Stimulated activated CD8-positive, alpha-beta memory T cell treated with anti-CD3 and anti-CD28 coated beads, Interleukin-2, amount 100 ng/mL, for 1 hour (primary cell): Measurements from ENCODE around the gene SRD5A1.
A peak's percentile ranks its signal among the peaks of the same experiment; 100 is the strongest.

ENCODE experiments used
- DNase-seq, 2 donors: peaks; one replicate each; pipeline ENCODE4 v3.0.0-alpha.2; 2020; ENCODE audit warnings: low read depth in 2 of 2

Gene SRD5A1, protein sequence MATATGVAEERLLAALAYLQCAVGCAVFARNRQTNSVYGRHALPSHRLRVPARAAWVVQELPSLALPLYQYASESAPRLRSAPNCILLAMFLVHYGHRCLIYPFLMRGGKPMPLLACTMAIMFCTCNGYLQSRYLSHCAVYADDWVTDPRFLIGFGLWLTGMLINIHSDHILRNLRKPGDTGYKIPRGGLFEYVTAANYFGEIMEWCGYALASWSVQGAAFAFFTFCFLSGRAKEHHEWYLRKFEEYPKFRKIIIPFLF

DNA sequence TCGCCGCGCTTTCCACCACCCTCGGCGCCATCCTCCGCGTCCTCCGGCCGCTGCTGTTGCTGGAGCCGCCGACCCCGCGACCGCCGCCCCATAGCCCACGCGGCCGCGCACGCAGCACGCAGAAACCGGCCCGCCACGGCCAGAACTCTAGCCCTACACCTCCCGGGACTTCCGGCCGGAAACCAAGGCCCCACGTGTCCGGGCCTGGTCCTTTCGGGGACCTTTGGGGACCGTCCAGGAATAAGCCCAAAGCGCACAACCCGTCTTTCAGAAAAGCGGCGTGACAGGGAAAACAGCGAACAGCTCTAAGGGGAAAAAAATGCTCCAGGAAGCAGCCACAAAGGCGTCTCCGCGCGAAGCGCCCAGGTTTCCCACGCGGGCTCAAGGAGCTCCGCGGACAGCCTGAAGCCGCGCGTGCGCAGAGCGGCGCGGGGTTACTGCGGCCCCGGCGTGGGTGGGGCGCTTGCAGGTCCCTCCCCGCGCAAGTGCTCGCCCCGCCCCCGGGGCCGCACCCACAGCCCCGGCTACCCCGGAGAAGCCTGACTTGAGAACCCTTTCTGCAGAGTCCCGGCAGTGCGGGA is at the start of gene SRD5A1, which contains the start of gene NSUN2:
SRD5A1 (plus strand) TSS at position 553 of the 581 bp plus-strand sequence. CDS start 137 bp downstream, outside the sequence.
NSUN2 (minus strand) TSS at position 157 of the 581 bp plus-strand sequence; CDS start at position 92, 65 bp downstream.
- DNase-seq = peak; percentile 86 to 87

DNA sequence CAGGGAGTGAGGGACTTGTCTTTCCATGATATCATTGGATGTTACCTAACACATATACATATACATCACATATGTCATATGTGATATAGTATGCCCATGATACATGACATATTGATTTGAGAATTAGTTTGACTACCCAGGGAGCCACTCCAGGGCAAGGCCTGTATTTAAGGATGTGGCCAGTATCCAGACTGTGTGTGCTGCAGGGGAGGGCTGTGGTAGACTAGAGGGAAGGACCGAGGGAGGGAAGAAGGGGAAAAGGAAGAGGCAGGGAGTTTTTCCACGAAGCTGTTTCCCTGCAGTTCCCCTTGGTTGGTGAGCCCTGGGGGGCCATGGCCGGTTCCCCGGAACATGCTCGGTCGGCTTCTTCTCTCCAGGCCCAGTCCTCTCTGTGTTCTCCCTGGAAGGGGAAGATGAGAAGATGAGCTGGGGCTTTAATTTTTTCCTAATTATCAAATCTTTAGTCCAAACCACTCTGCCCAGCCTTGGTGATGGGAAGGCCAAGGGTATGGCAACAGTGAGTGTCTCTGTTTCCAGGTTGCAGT is 49.1 kb upstream of the SRD5A1 start:
- no peak for DNase-seq

DNA sequence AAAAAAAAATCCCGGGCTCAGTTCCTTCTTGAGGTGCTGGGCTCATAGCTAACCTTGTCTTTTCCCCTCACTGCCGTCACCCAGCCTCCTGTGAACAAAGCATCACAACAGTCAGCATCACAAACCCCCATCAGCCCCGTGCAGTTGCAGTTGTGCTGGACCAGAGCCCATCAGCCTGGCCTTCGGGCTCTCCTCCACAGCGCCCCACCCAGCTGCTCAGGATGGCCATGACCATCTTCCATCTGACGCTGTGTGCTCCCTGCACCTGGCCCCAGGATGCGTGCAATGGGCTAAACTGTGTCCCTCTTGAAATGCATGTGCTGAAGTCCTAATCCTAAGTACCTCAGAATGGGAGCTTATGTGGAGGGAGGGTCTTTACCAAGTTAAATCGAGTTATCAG is 48.5 kb upstream of the SRD5A1 start:
- no peak for DNase-seq

DNA sequence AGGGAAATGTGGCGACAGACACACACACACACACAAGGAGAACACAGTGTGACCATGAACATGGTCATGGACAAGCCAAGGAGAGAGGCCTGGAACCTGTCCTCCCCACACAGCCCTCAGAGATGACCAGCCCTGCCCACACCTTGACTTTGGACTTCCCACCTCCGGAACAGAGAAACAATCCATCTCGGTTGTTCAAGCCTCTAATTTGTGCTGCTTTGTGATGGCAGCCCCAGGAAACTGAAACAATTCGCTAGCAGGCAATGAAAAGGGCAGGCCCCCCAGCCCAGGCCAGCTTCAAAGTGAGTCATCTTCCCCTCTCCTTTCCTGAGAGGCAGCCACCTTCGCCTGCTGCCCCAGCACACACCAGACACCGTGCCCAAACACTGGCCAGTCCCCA is 48.1 kb upstream of the SRD5A1 start:
- DNase-seq = no peak

DNA sequence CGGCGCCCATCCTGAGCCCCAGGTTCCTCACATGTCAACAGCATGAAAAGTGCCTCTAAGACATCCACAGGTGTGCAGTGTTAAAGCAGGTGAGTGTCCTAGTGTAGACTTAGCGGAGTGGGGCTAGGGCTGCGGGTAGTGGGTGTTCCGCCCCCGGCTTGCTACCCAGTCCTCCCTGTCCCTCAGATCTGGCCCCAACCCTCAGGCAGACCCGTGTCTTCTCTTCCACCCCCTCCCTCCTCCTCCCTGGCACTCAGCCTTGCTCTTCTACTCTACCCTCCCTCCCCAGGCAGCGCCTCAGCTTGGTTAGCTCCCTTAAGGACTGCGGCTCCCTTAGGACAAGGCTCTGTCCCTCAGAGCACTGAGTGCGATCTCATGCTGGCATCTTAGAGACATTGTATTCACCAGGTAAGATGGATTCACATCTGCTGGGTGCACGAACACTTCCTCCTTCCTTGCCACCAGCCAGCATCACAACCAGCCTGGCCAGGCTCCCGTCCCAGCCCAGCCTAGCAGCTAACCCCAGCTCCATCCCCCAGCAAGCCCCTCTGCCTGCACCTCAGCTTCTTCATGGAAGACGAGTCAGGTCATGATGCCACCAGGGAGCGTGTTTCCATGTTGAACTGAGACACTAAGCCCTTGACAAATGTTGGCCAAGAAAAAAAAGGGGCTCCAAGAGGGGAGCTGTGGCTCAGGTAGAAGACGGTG is 47.1 kb upstream of the SRD5A1 start:
- no peak for DNase-seq

DNA sequence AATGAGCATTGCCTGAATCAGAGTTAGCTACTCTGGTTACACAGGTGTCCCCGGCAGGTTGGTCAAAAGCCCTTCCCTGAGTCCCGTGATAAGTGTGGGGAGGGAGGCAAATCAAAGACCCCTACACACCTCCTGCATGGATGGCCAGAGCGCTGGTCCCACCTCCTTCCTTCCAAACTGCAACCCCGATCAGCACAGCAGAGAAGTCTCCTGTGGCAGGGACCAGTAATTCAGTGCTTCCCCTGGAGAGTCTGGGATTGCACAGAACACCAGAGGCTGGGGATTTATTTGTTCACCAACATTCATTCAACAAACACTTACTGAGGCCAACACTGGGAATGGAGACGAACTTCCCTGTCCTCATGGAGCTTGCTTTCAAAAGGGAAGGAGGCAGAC is 46.6 kb upstream of the SRD5A1 start:
- DNase-seq = no peak

DNA sequence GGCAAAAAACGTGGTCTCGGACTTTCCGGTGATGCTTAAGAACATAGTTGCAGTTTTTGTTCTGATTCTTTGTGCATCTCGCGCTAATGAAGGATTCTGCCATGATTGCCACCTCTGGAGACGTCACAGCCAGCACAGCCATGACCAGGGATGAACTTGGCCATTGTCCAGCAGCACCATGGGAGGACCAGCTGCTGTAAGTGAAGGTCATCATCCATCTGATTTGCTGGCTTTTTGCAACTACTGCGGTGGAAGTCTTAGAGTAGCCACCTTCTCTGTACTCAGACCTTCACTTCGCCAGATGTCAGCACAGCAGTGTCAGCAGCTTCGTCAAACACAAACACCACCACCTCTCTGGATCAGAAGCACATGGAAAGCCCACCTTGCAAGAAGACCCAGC is 46.1 kb upstream of the SRD5A1 start:
- no peak for DNase-seq

DNA sequence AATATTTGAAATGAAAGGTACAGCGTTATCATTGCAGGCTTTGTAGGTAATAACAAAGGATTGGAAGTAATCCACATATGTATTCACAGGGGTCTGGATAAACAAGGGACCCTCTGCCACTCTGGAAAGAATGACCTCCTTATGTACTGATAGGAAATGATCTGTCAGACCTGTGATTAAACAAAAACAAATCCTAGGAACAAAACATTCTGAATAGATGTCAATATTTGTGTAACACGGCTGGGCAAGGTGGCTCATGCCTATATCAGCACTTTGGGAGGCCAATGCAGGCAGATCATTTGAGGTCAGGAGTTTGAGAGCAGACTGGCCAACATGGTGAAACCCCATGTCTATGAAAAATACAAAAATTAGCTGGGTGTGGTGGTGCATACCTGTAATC is 42.7 kb upstream of the SRD5A1 start:
- no peak for DNase-seq

DNA sequence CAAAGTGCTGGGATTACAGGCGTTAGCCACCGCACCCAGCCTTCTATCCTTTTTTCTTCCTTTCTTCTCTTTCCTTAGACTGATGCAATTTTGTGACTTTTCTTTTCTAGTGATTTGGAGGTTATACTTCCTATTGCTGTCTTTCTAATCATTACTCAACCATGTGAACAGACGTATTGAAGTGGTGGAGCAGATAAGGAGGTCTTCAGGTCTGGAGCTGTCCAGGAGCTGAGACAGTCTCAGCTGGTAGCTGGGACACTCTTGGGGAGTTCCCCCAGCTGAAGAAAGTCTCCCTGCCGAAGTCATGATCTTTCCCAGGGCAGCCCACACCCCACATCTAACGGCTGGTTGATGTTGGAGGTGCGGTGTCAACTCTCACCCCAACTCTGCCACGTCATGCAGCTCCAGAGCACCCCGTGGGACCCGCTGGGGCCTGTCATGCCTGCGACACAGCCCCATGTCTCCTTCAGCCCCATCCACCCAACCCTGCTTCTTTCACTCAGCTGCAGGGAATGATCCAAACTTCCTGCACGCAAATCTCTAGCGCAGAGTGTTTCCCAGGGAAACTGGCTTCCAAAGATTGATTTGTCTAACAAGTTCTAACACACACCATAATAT is 41.5 kb upstream of the SRD5A1 start:
- DNase-seq = no peak

DNA sequence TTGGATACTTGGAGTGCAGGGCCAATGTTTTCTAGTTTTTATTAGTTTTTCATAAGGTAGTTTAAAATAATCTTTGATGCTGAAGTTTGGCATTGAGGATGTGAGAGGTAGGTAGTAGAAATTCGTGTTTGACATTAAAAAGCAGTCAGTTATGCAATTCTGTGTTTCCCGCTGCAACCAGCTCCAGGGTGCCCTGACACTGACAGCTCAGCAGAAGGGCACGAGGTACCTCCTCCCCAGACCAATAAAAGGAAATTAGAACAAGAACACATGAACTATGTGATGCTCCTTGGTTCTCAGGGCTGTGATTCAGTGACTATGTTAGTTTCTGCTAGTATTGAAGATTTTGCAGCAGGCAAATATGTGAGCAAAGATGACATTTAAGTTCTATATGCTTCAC is 40.6 kb upstream of the SRD5A1 start:
- DNase-seq = no peak

DNA sequence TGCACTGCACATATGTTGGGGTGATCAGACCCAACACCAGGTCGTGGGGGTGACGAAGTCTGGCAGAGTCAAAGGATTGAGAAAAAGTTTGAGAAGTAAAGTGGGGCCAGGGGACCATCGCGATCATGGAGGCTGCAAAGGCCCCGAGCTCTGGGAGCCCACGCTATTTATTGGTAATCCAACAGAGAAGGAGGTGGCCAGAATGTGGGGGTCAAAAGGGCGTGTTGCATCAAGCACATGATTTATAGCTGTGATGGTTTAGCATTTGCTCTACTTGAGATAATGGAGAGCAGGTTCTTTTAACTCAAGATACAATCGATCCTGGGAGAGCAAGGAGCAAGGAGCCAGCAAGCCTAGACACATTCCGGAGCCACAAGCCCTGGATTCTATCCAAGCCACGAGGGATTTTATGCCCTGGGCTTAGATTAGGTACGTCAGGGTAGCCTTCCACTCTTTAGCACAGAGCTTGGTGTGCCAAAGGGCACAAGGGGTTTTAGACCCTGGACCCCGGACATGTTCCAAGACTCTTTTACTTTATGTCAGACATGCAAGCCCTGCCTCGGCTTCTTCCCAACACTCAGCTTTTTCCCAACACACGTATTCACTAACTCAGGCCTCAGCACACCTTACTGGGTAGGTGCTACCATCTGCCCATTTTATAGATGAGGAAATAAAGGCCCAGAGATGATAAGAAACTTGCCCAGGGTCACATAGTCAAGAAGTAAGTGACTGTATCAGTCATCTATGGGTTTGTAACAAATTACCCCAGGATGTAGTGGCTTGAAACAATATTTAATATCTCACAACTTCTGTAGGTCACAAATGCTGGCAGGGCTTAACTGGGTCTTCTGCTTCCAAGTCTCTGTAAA is 39.9 kb upstream of the SRD5A1 start:
- no peak for DNase-seq

DNA sequence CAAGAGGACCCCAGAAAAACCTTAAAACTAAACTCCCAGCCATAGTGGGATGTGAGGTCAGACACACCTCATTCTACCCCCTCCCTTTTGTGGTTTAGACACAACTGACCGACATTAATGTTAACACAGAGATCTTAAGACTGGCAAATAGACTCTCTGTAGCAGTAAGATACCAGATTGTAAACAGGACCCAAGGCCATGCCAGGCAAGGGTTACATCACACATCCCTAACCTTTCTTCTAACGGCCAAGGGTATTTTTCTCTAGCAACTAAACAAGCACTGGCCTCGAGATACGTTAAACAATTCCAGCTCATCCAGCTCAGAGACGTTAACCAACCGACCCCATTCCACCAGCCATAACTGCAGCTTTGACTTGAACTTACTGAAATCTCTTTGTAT is 39.2 kb upstream of the SRD5A1 start:
- no peak for DNase-seq

DNA sequence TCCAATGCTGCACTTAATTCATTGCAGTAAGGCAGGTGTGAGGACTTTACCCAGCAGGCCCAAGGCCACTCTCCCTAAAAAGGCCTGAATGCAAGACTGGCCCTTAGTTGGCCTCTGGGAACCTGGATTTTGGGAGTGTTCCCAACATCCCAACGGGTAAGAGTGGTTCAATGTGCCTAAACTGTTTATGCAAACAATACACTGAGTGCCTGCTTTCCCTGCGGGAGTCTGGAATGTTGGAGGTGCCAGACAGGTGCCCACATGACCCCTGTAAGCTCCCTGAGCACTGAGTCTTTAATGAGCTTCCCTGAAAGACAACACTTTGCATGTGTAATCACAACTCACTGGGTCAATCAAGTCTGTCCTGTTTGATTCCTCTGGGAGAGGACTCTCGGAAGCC is 37.8 kb upstream of the SRD5A1 start:
- DNase-seq = no peak

DNA sequence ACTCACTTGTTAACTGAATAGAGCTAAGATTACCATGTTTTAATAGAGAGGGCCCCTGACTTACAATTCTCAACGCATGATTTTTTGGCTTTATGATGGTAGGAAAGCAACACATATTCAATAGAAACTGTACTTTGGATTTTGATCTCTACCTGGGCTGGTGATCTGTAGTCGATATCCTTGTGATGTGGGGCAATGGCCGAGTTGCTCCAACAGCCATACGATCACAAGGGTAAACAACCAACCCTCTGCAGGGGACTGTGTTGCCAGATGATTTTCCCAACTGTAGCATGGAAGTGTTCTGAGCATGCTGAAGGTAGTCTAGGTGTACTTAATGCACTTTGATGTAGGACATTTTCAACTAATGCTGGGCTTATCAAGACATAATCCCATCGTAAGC is 36.9 kb upstream of the SRD5A1 start:
- no peak for DNase-seq

DNA sequence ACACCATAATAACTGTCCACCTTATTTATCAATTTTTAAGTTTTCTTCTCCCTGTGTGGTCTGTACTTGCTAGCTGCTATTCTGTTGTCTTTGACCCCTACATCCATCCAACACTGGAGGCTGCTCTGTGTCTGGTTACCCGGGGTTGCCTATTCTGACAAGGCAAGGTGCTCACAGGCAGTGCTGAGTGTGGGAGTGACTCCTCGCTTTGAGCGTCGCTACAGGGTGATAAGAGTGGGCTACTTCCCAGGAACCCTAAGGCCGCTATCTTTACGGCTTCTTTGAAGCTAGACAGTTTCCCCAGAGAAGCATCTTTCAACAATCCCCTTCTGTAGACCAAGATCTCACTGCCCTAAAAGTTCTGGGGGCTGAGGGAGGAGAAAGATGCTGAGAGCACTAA is 35.7 kb upstream of the SRD5A1 start:
- no peak for DNase-seq

DNA sequence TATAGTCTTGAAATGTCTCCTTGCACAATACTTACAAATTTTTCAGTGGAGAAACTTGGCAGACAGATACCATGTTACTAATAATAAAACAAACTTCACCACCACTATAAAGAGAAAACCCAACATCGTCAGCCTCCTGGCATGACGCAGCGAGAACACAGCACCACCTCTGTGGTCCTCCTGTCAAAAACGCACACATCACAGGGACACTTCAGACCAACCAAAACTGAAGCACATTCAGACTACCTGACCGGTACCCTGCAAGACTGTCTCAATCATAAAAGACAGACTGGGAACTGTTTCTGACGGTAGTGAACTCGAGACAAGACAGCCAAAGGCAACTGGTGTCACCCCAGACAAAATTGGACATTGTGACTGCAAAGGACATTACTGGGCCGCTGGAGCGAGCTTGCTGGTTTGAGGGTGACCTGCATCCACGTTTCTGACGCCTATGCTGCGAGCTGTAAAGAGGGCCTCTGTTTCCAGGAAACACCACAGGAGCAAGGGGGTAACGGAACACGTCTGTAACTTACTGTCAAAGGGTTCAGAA is 34.8 kb upstream of the SRD5A1 start:
- DNase-seq = no peak

DNA sequence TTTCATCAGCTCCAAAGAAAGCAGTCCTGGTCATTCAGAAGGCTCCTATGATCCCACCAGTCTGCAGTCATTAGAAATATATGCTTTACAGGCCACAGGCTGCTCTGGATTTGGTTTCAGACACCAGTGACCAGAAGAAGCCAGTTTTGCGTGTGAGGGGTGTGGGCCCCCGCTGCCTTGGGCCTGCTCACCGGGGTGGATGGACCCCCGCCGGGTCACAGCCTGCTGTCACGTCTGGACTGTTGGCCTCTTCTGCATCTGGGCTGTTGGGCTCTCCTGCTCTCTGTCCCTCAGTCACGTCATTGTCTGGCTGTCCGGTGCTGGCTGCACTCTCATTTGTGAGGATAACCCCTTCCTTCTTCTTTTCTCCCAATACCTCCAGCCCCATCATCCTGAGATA is 33.5 kb upstream of the SRD5A1 start:
- DNase-seq = no peak

DNA sequence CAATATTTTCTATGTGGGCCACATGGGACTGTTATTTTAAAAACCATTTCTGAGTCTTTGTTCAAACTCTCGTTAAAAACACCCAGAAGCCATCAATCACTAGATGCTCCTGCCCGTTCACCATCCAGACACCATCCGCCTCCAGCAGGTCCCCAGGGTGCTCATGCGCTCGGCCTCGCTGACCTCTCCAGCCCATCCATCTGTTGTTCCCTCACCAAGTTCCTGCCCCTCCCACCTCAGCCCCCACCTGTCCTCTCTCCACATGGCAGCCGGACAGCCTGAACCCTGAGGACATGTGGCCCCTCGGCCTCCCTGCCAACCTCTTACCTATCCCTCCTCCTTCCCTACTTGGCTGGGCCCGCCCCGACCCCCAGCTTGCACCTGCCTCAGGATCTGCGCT is 32.0 kb upstream of the SRD5A1 start:
- no peak for DNase-seq

DNA sequence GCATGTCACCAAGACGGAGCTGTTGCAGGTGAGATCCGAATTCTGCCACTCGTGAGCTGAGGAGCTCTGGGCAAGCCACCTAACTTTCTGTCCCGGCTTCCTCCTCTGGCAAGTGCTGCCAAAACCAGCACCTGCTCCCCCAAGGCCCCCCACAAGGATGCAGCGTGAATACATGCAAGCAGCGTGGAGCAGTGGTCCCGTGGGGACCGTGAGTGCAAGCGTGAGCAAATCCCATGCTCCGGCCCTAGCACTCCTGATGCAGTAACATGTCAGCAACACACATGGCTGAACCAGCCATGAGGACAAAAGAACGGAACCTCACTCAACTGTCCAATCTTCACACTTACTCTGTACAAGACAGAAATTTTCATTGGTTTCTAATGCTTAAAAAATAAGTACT is 31.4 kb upstream of the SRD5A1 start:
- DNase-seq = no peak

DNA sequence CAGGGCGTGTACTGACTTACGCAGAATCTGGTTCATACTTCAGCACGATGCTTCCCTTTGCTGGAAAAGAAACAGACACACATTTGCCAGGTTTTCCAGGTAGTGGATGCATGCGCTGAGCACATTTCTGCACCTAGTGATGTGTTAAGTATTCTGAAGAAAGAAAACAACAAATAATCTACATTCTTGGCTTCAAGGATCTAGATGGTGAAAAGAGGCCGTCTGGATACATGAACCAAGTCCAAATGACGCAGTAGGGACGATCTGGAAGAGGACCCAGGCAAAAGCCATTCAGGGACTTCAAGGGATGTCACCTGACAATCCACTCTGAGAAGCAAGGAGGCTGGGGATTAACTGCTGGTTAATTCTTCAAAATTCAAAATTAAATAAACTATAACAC is 30.8 kb upstream of the SRD5A1 start:
- DNase-seq = no peak

DNA sequence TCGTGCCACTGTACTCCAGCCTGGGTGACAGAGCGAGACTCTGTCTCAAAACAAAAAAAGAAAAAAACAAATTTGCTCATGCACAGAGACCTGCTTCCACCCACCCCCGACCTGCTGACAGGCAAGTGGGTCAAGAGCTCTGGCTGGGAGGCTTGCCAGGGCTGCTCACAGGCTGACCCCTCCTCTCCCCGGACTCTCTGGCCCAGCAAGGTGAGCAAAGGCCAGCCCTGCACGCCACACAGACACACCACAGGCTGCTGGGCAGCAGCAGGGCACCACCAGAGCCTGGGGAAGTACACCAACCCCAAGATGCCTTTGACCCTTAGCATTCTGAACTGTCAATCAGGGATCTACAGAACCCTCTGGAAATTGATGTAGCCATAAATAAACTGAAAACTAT is 29.6 kb upstream of the SRD5A1 start:
- no peak for DNase-seq
